ENCODE results near the gene SLC16A4.

Gene SLC16A4

GRCh38 chr1:110375490-110375889, 15.3 kb downstream of the SLC16A4 start:
- ChIA-PET CTCF (no interaction called here), POLR2A (no interaction called here)
- TF ChIP-seq, protein P1, sequence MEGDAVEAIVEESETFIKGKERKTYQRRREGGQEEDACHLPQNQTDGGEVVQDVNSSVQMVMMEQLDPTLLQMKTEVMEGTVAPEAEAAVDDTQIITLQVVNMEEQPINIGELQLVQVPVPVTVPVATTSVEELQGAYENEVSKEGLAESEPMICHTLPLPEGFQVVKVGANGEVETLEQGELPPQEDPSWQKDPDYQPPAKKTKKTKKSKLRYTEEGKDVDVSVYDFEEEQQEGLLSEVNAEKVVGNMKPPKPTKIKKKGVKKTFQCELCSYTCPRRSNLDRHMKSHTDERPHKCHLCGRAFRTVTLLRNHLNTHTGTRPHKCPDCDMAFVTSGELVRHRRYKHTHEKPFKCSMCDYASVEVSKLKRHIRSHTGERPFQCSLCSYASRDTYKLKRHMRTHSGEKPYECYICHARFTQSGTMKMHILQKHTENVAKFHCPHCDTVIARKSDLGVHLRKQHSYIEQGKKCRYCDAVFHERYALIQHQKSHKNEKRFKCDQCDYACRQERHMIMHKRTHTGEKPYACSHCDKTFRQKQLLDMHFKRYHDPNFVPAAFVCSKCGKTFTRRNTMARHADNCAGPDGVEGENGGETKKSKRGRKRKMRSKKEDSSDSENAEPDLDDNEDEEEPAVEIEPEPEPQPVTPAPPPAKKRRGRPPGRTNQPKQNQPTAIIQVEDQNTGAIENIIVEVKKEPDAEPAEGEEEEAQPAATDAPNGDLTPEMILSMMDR (IDR thresholded peaks at IDR 0.05; ENCODE audit: control extremely low read depth, extremely low read depth, low read depth, missing control alignments) = no peak
- no peak for DNase-seq (ENCODE audit: extremely low spot score)

GRCh38 chr1:110370827-110371226, 20.0 kb downstream of the SLC16A4 start:
- CTCF ChIA-PET = interaction anchor here (0.9 to 1.5 kb wide), 2 partner anchors 9 to 89 kb away, joined by 3 read pairs; no protein-coding TSS in a partner anchor
- POLR2A ChIA-PET = no interaction called here
- TF ChIP-seq, protein P1 (IDR thresholded peaks at IDR 0.05; ENCODE audit: control extremely low read depth, extremely low read depth, low read depth, missing control alignments) = no peak
- no peak for DNase-seq (ENCODE audit: extremely low spot score)

DNA sequence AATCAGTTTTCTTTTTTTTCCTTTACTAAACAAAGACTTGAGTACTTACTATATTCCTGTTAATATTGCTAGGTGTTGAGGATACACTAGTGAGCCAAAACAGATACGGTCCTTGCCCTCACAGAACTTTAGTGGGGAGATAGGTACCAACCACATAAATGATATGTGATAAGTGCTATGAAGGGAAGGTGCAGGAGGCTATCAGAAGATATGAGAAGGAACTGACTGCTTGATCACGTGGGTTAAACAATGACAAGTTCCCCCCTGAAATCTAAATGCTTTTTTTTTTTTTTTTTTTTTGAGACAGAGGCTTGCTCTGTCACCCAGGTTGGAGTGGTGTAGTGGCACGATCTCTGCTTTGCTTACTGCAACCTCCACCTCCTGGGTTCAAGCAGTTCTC, 26.6 kb downstream of the SLC16A4 start:
- DNase-seq (ENCODE audit: extremely low spot score) = no peak
- ChIA-PET CTCF (interaction anchor here (0.8 to 1.3 kb wide), 3 partner anchors 15 to 25 kb away, joined by 3 to 4 read pairs (median 3); partner anchors contain the start of gene RBM15), POLR2A (no interaction called here)
- TF ChIP-seq, protein P1 (IDR thresholded peaks at IDR 0.05; ENCODE audit: control extremely low read depth, extremely low read depth, low read depth, missing control alignments) = no peak

GRCh38 chr1:110361856-110362255, 29.0 kb downstream of the SLC16A4 start:
- TF ChIP-seq, protein P1 (IDR thresholded peaks at IDR 0.05; ENCODE audit: control extremely low read depth, extremely low read depth, low read depth, missing control alignments) = no peak
- no peak for DNase-seq (ENCODE audit: extremely low spot score)
- POLR2A ChIA-PET = no interaction called here
- CTCF ChIA-PET = interaction anchor here (0.8 to 1.3 kb wide), 3 partner anchors 17 to 50 kb away, joined by 3 read pairs; no protein-coding TSS in a partner anchor

DNA sequence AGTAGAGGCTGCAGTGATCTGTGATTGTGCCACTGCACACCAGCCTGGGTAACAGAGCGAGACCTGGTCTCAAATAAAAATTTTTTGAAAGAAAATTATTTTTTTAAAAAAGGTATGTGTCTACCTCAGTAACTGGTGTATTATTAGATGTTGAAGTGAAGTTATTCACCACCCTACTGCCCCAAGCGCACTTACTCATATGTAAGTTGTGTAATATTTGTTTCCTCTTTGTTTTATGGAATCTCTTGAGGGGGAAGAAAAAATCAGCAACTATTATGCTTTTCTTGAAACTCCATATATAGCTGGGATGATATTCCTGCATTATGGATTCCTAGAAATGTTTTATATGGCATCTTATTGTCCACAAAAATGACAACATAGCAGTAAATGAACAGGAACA, 30.4 kb downstream of the SLC16A4 start:
- TF ChIP-seq, protein P1 (IDR thresholded peaks at IDR 0.05; ENCODE audit: control extremely low read depth, extremely low read depth, low read depth, missing control alignments) = no peak
- ChIA-PET POLR2A (no interaction called here), CTCF (interaction anchor here (0.7 to 1.1 kb wide), 5 partner anchors 9 to 21 kb away, joined by 3 read pairs; partner anchors contain the start of gene RBM15)
- DNase-seq (ENCODE audit: extremely low spot score) = no peak

DNA sequence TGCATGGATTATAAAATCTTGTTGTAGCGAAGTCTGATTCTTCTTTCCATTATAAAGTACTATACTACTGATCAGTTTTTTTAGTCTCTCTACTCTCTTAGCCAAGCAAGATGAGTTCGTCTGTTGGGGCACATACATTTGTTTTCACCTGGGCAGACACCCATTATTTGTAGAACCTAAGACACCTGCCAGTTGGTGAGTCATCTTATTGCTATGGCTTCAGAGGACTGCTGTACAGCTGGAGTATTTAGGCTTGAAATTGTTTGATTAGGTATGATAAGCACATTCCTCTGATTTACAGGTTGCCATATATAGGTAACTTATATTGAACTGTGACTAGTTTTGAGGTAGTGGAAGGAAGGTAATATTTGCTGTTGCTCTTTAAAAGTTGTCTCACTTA, 34.4 kb downstream of the SLC16A4 start:
- TF ChIP-seq, protein P1 (IDR thresholded peaks at IDR 0.05; ENCODE audit: control extremely low read depth, extremely low read depth, low read depth, missing control alignments) = no peak
- no peak for DNase-seq (ENCODE audit: extremely low spot score)
- ChIA-PET POLR2A (no interaction called here), CTCF (interaction anchor here (1.3 to 2.8 kb wide), 2 partner anchors 14 to 27 kb away, joined by 3 to 9 read pairs; no protein-coding TSS in a partner anchor)
